Measurements from ENCODE around the gene ZNF232. TPM values are rescaled to one million over a fixed set of nuclear protein-coding genes. Genes with fewer than 3 reads are reported as not detected.
A peak's percentile ranks its signal among the peaks of the same experiment; 100 is the strongest.
"Not testable (repeated sequence)": the region's sequence is repeated elsewhere in the genome, so short reads cannot be mapped to it uniquely, and the experiment has no call there.

ZNF232 gene
- total RNA-seq, 2 experiments from 2014 or later: 24.0 to 27.5 TPM

DNA sequence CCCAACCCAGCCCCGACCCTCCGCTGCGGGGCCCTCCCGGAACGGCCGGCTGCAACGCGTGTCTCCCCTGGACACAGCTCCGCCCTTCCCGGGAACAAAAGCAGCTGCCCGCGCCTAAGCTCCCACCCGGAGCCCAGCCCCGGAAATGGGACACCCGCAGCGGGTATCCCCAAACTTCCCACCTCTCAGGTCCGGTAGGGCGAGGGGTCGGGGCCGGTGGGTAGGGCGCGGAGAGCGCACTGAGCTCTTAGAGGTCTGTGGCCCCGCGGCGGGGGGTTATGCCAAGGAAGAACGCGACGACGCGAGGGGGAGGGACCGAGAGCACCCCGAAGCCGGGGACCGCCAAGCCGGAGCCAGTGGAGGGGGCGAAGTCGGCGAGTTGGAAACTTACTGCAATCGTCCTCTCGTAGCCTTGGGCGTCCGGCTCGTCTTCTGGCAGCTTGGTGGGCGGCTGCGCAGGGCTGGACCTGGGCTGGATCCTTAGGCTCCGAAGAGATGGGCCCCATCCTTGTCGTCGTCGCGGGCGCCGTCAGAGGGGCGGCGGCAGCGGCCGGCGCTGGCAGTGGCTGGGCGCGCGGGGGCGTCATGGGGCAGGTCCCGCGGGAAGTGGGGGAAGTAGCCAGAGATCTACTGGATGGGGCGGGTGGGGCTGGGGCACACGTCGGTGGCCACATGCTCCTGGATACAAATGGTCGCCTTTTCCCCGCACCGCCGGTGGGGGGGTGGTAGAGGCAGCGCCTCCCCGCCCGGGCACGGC is 11.1 kb upstream of the ZNF232 start:
- H3K4me3 Mint-ChIP-seq: no peak overlapping the region
- peaks cover 46% of the 10 kb centered on the region for H3K27me3 Mint-ChIP-seq

DNA sequence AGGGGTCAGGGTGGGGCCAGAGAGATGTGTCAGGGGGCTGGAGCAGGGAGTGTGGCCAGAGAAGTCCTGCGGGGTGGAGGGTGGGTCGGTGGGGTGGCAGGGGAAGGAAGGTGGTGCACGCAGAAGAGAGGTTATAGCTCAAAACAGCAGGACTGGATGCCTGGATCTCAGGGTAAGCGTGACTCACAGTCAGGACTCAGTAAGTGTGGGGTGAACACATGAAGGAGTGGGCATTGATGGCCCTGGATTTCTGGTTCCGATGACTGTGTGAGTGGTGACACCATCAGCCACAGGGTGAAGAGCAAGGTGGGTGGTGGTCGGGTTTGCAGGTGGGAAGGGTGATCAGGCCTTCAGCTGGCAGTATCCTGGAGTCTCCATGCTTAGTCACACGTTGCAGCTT is 10.4 kb upstream of the ZNF232 start:
- not testable (repeated sequence) for H3K4me1 Mint-ChIP-seq, H3K4me3 Mint-ChIP-seq, H3K27ac Mint-ChIP-seq, H3K9me3 Mint-ChIP-seq, DNase-seq, H3K36me3 Mint-ChIP-seq
- H3K27me3 Mint-ChIP-seq: peaks cover 50% of the 10 kb centered on the region

More for the DNA sequence above, 11.1 kb upstream of the ZNF232 start:
- Mint-ChIP-seq H3K4me1 (no peaks in the 10 kb centered on the region), H3K27ac (no peak overlapping the region), H3K36me3 (no peaks in the 10 kb centered on the region), H3K9me3 (peaks cover 1% of the 10 kb centered on the region)
- peak; percentile 21 for DNase-seq

DNA sequence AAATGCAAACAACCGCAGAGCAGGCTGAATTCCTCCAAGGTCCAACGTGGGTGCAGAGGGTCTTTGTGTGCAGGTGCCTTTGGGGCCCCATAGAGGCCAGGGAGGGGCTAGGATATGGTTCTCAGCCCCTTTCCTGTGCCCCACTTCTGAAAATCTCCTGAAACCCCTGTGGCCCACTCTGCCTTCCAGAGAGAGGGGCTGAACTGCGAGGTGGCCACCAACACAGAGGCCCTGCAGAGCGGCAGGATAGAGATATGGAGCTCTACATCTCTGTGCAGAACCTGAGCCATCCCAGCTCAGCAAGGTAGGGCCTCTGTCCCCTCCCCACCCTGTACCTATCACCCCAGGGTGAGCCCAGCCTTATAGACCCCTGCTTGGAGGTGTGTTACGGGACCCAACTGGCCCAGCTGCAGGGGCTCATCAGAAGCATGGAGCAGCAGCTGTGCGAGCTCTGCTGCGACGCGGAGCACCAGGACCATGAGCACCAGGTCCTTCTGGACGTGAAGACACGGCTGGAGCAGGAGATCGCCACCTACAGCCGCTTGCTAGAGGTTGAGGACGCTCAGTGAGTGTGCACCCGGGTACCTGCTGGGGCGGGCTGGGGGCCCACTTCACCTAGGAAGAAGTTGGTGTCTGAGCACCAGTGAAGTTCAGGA is 9.6 kb upstream of the ZNF232 start:
- H3K4me1 Mint-ChIP-seq: no peaks in the 10 kb centered on the region
- peak overlapping the region; percentile 16 for H3K4me3 Mint-ChIP-seq
- peaks cover 3% of the 10 kb centered on the region for H3K9me3 Mint-ChIP-seq
- peaks cover 6% of the 10 kb centered on the region for H3K36me3 Mint-ChIP-seq
- DNase-seq: no peak
- H3K27ac Mint-ChIP-seq: no peak overlapping the region
- peaks cover 54% of the 10 kb centered on the region for H3K27me3 Mint-ChIP-seq

DNA sequence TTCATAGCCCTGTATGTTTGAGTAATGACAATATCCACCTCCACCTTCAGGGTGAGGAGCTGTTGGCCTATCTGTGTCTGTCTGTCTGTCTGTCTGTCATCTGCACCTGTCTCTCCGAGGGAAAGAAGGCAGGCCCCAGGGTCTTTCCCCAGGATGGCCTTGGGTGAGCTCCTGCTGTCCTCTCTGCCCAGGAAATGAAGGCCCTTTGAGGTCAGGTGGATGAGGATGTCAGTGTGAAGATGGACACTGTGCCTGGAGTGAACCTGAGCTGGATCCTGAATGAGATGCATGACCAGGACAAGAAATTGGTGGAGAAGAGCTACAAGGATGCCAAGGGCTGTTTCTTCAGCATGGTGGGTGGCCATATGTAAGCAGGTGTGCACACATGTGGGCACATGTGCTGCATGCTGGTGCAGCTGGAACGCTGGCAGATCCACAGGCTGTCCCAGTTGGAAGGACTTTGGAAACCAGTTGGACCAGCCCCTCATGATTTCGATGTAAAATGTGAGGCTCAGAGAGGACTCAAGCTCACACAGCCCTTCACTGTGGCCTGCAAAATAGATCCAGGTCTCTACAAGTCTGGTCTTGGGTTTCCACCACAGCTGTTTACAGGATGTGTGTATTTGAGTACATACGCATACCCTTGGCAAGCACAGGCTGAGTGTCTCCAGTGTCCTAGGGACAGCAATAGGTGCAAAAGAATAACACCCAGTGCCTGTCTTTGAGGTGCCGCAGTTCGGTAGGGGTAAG is 8.9 kb upstream of the ZNF232 start:
- not testable (repeated sequence) for H3K4me1 Mint-ChIP-seq, H3K36me3 Mint-ChIP-seq, H3K27ac Mint-ChIP-seq, H3K9me3 Mint-ChIP-seq, DNase-seq, H3K4me3 Mint-ChIP-seq
- peaks cover 53% of the 10 kb centered on the region for H3K27me3 Mint-ChIP-seq

DNA sequence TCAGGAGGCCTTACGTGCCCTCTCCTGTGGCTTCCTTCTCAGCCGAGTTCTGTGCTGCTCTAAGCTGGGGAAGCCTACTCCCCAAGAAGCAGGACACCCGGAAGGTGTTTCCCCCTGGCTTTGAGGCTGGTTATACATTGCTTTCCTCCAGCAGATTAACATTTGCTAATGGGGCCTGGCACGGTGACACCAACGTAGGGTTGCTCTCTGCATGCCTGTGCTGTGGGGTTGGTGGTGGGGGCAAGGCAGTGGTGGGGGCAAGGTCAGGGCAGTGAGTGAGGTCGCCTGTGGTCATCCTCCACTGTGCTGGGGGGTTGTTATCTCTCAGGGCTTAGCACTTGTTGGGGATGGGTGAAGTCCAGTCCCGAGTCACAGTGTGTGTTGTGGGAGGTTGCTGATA is 8.4 kb upstream of the ZNF232 start:
- no peak for DNase-seq
- Mint-ChIP-seq H3K36me3 (peaks cover 12% of the 10 kb centered on the region), H3K4me3 (no peak overlapping the region), H3K9me3 (peaks cover 3% of the 10 kb centered on the region), H3K27ac (no peak overlapping the region), H3K4me1 (no peaks in the 10 kb centered on the region), H3K27me3 (peaks cover 59% of the 10 kb centered on the region)

DNA sequence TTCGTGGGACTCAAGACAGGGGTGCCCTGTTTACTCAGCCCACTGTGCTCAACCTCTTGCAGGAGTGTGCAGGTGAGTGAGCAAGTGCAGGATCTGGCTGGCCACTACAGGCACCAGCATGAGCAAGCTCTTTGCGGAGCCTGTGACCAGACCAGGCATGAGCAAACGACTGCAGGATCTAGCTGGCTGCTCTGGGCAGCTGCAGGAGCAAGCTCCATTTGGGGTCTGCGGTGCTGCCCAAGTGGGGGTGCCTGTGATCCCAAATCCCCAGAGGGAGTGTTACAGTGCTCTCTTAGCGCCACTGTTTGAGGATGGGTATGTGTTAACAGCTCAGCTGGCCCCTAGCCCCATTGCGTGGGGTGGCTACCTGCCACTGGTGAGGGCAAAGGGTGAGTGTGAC is 6.5 kb upstream of the ZNF232 start:
- H3K4me1 Mint-ChIP-seq: peaks cover 1% of the 10 kb centered on the region
- peaks cover 31% of the 10 kb centered on the region for H3K36me3 Mint-ChIP-seq
- H3K9me3 Mint-ChIP-seq: peaks cover 3% of the 10 kb centered on the region
- H3K27ac Mint-ChIP-seq: no peak overlapping the region
- no peak for DNase-seq
- peaks cover 54% of the 10 kb centered on the region for H3K27me3 Mint-ChIP-seq
- H3K4me3 Mint-ChIP-seq: no peak overlapping the region

DNA sequence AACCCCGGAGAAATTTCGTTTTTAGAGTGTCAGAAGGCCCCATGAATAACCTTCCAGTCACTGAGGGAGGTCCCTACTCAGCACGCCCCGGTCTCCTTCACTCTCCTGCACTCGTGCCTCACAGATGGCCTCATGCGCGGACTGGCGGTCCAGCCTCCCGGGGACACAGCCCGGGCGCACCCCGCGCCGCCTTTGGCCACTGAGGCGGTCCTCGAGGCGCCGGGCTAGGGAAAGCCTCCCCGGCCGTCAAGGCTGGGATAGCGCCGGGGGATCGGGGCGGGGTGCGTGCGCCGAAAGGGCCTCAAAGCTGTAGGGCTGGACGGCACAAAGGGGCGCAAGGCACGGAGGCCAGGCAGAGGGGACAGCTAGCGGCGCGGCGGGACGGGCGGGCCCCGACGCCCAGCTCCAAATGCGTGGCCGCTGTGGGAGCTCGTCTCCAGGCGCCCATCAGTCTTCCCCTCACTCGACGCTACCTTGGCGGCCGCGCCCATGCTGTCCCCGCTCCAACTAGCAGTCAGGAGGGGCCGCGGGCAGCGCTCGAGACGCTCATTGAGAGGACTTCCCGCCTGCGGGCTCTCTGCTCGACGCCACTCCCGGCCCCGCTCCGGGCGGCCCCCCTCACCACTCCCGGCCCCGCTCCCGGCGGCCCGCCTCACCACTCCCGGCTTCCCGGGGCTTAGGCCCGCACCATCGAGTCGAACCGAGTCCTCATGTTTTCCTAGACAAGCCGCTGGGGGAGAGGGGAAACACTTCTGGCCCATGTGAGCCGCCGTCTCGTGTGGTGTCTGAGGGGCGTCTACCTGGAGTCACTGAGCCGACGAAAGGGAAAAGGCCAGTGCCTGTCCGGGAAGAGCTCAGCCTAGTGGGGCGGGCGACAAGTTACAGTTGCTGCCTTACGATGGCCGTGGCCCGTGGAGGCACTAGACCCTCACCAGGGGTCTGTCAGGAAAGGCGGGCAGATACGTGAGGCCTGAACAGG is 4.3 kb upstream of the ZNF232 start, which contains the start of gene USP6:
USP6 (plus strand) TSS at position 360 of the 979 bp plus-strand sequence. CDS start 14,336 bp downstream, outside the sequence.
- H3K9me3 Mint-ChIP-seq: peaks cover 3% of the 10 kb centered on the region
- peaks cover 43% of the 10 kb centered on the region for H3K27me3 Mint-ChIP-seq

DNA sequence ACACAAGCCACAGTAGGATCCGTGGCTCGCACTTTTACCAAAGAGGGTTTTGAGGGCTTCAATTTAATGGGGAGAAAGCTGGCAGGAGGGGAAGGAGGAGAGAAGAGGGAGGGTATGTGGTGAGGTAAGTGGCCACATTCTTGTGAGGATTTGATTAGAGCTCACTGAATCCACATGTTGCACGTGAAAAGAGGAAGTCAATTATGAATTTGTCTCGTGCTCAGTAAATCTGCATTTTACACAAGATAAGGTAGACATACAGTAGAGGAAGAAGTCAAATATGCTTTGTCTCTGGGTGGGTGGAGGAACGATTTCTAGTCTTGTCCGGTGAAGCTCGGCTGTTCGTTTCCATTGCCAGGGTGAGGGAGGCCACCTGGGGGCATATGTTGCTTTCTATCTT is 862 bp downstream of the ZNF232 start:
- H3K4me1 Mint-ChIP-seq: peaks cover 25% of the 10 kb centered on the region
- H3K9me3 Mint-ChIP-seq: peaks cover 7% of the 10 kb centered on the region
- H3K27me3 Mint-ChIP-seq: peaks cover 15% of the 10 kb centered on the region
- H3K27ac Mint-ChIP-seq: peak overlapping the region; percentile 80
- H3K4me3 Mint-ChIP-seq: peak overlapping the region; percentile 82
- peaks cover 82% of the 10 kb centered on the region for H3K36me3 Mint-ChIP-seq
- no peak for DNase-seq

More for the DNA sequence above, 4.3 kb upstream of the ZNF232 start, which contains the start of gene USP6:
- peaks cover 5% of the 10 kb centered on the region for H3K4me1 Mint-ChIP-seq
- H3K27ac Mint-ChIP-seq: no peak within 1 kb of the TSS
- H3K36me3 Mint-ChIP-seq: peaks cover 41% of the 10 kb centered on the region
- no peak within 1 kb of the TSS for H3K4me3 Mint-ChIP-seq
- DNase-seq: no peak

DNA sequence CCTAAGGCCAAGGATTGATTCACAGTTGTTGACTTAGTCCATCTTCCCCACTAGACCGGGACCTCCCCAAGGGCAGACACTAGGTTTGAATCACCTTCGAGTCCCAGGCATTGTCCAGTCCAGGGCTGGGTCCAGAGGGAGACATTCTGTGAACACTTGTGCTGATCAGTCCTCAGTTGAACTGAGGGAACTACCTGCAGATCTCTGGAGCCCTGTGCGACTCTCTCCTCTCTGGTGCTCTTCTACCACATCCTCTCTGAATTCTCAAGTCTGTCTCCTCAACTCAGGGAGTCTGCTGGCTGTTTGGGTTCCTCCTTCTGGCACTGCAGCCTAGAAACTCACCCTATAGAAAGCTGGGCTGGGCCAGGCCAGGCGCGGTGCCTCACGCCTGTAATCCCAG is 10.8 kb downstream of the ZNF232 start:
- DNase-seq: no peak
- no peak overlapping the region for H3K27ac Mint-ChIP-seq
- no peak overlapping the region for H3K4me3 Mint-ChIP-seq
- H3K9me3 Mint-ChIP-seq: peaks cover 18% of the 10 kb centered on the region
- H3K4me1 Mint-ChIP-seq: peaks cover 7% of the 10 kb centered on the region
- H3K27me3 Mint-ChIP-seq: peaks cover 11% of the 10 kb centered on the region
- peaks cover 33% of the 10 kb centered on the region for H3K36me3 Mint-ChIP-seq

DNA sequence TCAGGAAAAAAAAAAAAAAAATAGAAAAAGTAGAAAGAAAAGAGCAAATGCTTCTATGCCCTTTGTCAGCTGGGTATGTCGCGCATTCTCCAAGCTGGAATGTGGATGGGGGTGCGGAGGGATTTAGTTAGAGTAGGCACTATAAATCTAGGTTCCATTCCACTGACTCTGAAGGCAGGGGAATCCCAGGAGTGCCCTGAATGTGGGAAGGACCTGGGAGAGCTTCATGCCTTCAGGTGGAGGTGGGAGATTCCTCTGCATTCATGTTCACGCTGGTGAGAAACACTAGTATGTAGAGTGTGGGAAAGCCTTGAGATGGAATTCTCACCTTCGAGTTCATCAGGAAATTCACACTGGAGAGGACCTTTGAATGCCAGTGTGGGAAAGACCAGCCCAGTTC is 12.4 kb downstream of the ZNF232 start:
- DNase-seq: no peak
- no peak overlapping the region for H3K27ac Mint-ChIP-seq
- no peak overlapping the region for H3K4me3 Mint-ChIP-seq
- H3K4me1 Mint-ChIP-seq: peaks cover 7% of the 10 kb centered on the region
- peaks cover 11% of the 10 kb centered on the region for H3K27me3 Mint-ChIP-seq
- peaks cover 28% of the 10 kb centered on the region for H3K36me3 Mint-ChIP-seq
- H3K9me3 Mint-ChIP-seq: peaks cover 20% of the 10 kb centered on the region

DNA sequence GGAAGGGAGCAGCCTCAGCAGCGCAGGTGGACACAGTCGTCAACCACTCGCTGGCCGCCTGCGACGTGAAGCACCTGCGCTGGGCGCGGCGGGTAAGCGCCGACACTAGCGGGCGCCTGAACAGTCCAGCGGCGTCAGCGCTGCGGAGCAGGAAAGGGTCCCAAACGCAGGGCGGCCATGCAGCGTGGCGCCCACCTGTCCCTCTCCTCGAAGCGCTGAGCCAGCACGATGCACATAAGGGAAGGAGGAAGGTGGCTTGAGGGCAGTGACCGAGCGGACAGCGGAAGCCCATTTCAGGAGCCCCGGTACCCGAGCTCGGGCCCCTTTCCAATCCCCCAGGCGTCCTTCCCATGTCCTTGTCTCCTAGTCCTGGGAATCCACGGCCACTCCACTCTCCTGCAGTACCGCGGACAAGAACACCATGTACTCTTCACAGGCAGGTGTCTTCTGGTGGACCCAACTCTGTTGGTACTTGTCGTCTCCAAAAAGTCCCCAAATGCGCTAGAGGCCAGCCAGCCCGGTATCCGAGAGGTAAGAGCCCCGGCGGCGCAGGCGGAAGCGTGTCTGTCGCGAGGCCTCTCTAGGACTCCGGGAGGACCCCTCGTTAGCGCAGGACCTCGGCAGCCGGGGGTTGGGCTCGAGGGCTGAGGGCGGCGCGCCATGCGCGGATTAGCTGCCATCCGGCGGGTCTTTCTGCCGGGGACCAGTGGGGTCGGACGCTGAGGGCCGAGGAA is 14.4 kb downstream of the ZNF232 start:
- Mint-ChIP-seq H3K27me3 (peaks cover 11% of the 10 kb centered on the region), H3K27ac (peak overlapping the region; percentile 70), H3K36me3 (peaks cover 38% of the 10 kb centered on the region), H3K9me3 (peaks cover 34% of the 10 kb centered on the region), H3K4me3 (peak overlapping the region; percentile 77), H3K4me1 (peaks cover 7% of the 10 kb centered on the region)
- peak; percentile 59 for DNase-seq

DNA sequence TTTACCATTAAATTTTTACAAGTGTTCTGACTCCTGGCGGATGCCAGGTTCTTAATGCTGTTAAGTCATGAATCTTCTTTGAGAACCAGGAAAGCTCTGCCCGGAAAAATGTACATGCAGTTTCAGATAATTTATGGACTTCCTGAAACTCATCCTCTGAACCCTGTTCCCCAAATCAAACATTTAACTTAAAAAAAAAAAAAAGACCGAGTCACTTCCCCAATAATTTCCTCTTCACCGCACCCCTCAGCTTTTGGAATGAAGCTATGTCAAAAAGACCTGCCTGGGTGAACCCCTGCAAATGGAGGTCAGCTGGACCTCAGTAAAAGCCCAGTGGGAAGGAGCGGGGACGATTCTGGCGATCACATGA is 15.0 kb downstream of the ZNF232 start:
- Mint-ChIP-seq H3K4me1 (peaks cover 7% of the 10 kb centered on the region), H3K27ac (no peak overlapping the region), H3K36me3 (peaks cover 43% of the 10 kb centered on the region), H3K27me3 (peaks cover 11% of the 10 kb centered on the region), H3K4me3 (peak overlapping the region; percentile 77), H3K9me3 (peaks cover 39% of the 10 kb centered on the region)
- DNase-seq: no peak

DNA sequence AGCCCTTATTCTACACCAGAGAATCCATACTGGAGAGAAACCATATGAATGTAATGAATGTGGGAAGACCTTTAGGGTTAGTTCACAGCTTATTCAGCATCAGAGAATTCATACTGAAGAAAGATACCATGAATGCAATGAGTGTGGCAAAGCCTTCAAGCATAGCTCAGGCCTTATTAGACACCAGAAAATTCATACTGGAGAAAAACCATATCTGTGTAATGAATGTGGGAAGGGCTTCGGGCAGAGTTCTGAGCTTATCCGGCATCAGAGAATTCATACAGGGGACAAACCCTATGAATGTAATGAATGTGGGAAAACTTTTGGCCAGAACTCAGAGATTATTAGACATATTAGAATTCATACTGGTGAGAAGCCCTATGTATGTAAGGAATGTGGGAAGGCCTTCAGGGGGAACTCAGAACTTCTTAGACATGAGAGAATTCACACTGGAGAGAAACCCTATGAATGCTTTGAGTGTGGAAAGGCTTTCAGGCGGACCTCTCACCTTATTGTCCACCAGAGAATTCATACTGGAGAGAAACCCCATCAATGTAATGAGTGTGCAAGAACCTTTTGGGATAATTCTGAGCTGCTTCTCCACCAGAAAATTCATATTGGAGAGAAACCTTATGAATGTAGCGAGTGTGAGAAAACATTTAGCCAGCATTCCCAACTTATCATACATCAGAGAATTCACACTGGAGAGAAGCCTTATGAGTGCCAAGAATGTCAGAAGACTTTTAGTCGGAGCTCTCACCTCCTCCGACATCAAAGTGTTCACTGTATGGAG is 19.3 kb downstream of the ZNF232 start:
- peaks cover 69% of the 10 kb centered on the region for H3K9me3 Mint-ChIP-seq

More for the DNA sequence above, 19.3 kb downstream of the ZNF232 start:
- peaks cover 6% of the 10 kb centered on the region for H3K4me1 Mint-ChIP-seq
- H3K4me3 Mint-ChIP-seq: no peak overlapping the region
- no peak for DNase-seq
- H3K27me3 Mint-ChIP-seq: peaks cover 10% of the 10 kb centered on the region
- H3K36me3 Mint-ChIP-seq: peaks cover 84% of the 10 kb centered on the region
- no peak overlapping the region for H3K27ac Mint-ChIP-seq
